SK-N-SH (cell line): ENCODE measurements around the gene PSMD8. TPM values are rescaled to one million over a fixed set of nuclear protein-coding genes. Genes with fewer than 3 reads are reported as not detected.
"Not testable (repeated sequence)": the region's sequence is repeated elsewhere in the genome, so short reads cannot be mapped to it uniquely, and the experiment has no call there.

Source experiments
- CTCF ChIA-PET: fragments of 300-600, 350-600 bp; formaldehyde crosslinking; extraction: SDS; loops from one replicate; lab custom pipeline; 2021; lab: Yijun Ruan, JAX
- POLR2A ChIA-PET: fragments of 350-600 bp; sonication (Branson Sonifier 250); formaldehyde crosslinking; extraction: SDS; loops from one replicate; lab custom pipeline; 2020; ENCODE audit warnings: antibody characterized with exemption, inconsistent platforms; lab: Yijun Ruan, JAX
- DNase-seq: peaks from one replicate; pipeline ENCODE4 v3.0.0; 2012
- H2AFZ ChIP-seq: fragments of 200-600 bp; sonication (generic); 2 replicates; pipeline ENCODE4 v1.8.1; 2016; ENCODE audit warnings: antibody characterized with exemption, mild to moderate bottlenecking, low read depth
- H3F3A ChIP-seq: fragments of 200-600 bp; sonication (generic); replicated peaks from 2 replicates; pipeline ENCODE3; 2016; ENCODE audit warnings: antibody characterized with exemption, mild to moderate bottlenecking; ENCODE audit not compliant: insufficient read depth
- H3K27ac ChIP-seq, 2 experiments: fragments of 200-500 bp in 1 of 2; fragments of 200-600 bp in 1 of 2; sonication (Bioruptor generic) in 1 of 2; sonication (generic), shearing (Covaris generic) in 1 of 2; 2 replicates each; pipeline versions ENCODE4 v1.5.1 to v1.6.1; 2014 to 2016; ENCODE audit warnings: low read depth in 2 of 2, inconsistent platforms in 1 of 2, low read length in 1 of 2, mild to moderate bottlenecking in 1 of 2, mixed read lengths in 1 of 2
- H3K27me3 ChIP-seq: fragments of 200-600 bp; sonication (generic), shearing (Covaris generic); 2 replicates; pipeline ENCODE4 v1.6.1; 2016; ENCODE audit warnings: mixed run types; ENCODE audit not compliant: insufficient read depth
- H3K36me3 ChIP-seq, 2 experiments: fragments of 200-500 bp in 1 of 2; fragments of 200-600 bp in 1 of 2; sonication (Bioruptor generic) in 1 of 2; sonication (generic) in 1 of 2; replicated peaks in 1 of 2; 2 replicates each; pipeline versions ENCODE3 to v1.5.1; 2014 to 2016; ENCODE audit warnings: low read length in 1 of 2, mild to moderate bottlenecking in 1 of 2; ENCODE audit not compliant: insufficient read depth in 2 of 2, control insufficient read depth in 1 of 2
- H3K4me1 ChIP-seq, 2 experiments: fragments of 200-500 bp in 1 of 2; fragments of 200-600 bp in 1 of 2; sonication (Bioruptor generic) in 1 of 2; sonication (generic), shearing (Covaris generic) in 1 of 2; 2 replicates each; pipeline versions ENCODE4 v1.5.1 to v1.6.1; 2014 to 2016; ENCODE audit warnings: low read depth in 1 of 2, low read length in 1 of 2, mixed run types in 1 of 2; ENCODE audit not compliant: insufficient read depth in 2 of 2, control insufficient read depth in 1 of 2
- H3K4me2 ChIP-seq: fragments of 200-600 bp; sonication (generic), shearing (Covaris generic); 2 replicates; pipeline ENCODE4 v1.6.1; 2017; ENCODE audit warnings: mixed run types
- H3K4me3 ChIP-seq, 2 experiments: fragments of 200-500 bp in 1 of 2; fragments of 200-600 bp in 1 of 2; sonication (Bioruptor generic) in 1 of 2; sonication (generic), shearing (Covaris generic) in 1 of 2; 2 replicates each; pipeline versions ENCODE4 v1.5.1 to v1.8.1; 2014 to 2016; ENCODE audit warnings: low read depth in 2 of 2, inconsistent platforms in 1 of 2, low read length in 1 of 2, mild to moderate bottlenecking in 1 of 2, mixed read lengths in 1 of 2, moderate library complexity in 1 of 2
- H3K79me2 ChIP-seq: fragments of 200-600 bp; sonication (generic); 2 replicates; pipeline ENCODE4 v1.8.1; 2017; ENCODE audit warnings: mild to moderate bottlenecking; ENCODE audit not compliant: insufficient read depth
- H3K9ac ChIP-seq: fragments of 200-600 bp; sonication (generic); 2 replicates; pipeline ENCODE4 v1.6.1; 2017; ENCODE audit warnings: mixed run types
- H3K9me2 ChIP-seq: fragments of 200-600 bp; sonication (generic); 2 replicates; pipeline ENCODE4 v1.6.1; 2017; ENCODE audit warnings: mixed run types
- H3K9me3 ChIP-seq: fragments of 200-600 bp; sonication (generic); 2 replicates; pipeline ENCODE4 v1.6.1; 2017; ENCODE audit warnings: mixed run types, mild to moderate bottlenecking, moderate library complexity
- H4K20me1 ChIP-seq: fragments of 200-600 bp; sonication (generic); 2 replicates; pipeline ENCODE4 v1.6.1; 2017; ENCODE audit warnings: mild to moderate bottlenecking, mixed run types; ENCODE audit not compliant: insufficient read depth
- EZH2phosphoT487 ChIP-seq: fragments of 200-600 bp; sonication (generic); IDR thresholded peaks from 2 replicates; pipeline ENCODE4 v1.6.1; 2017; ENCODE audit warnings: low read depth, mixed run types, mild to moderate bottlenecking, antibody characterized with exemption, moderate library complexity, borderline replicate concordance
- FOXM1 ChIP-seq: IDR thresholded peaks from 2 replicates; pipeline ENCODE4 v1.4.0; 2012; ENCODE audit warnings: low read depth, mild to moderate bottlenecking
- GABPA ChIP-seq: IDR thresholded peaks from 2 replicates; pipeline ENCODE4 v1.4.0; 2012; ENCODE audit warnings: low read depth, mild to moderate bottlenecking
- GATA2 ChIP-seq: sonication (generic); formaldehyde crosslinking; IDR thresholded peaks from 2 replicates; pipeline ENCODE4 v1.5.0; 2020; ENCODE audit warnings: mild to moderate bottlenecking, missing genetic modification reagents
- JUND ChIP-seq: IDR thresholded peaks from 2 replicates; pipeline ENCODE4 v1.4.0; 2012
- MEF2A ChIP-seq: IDR thresholded peaks from 2 replicates; pipeline ENCODE4 v1.4.0; 2012; ENCODE audit warnings: low read depth, borderline replicate concordance
- PBX3 ChIP-seq: IDR thresholded peaks from 2 replicates; pipeline ENCODE4; 2012
- POLR2AphosphoS5 ChIP-seq: IDR thresholded peaks from 2 replicates; pipeline ENCODE4 v1.6.1; 2012; ENCODE audit warnings: low read depth, low read length
- RFX5 ChIP-seq: IDR thresholded peaks from 2 replicates; pipeline ENCODE4 v1.6.1; 2012; ENCODE audit warnings: mild to moderate bottlenecking, improper control_type of control experiment, low read length
- TCF12 ChIP-seq: IDR thresholded peaks from 2 replicates; pipeline ENCODE4 v1.4.0; 2012
- TEAD4 ChIP-seq: IDR thresholded peaks from 2 replicates; pipeline ENCODE4 v1.4.0; 2012; ENCODE audit warnings: mild to moderate bottlenecking, borderline replicate concordance; ENCODE audit not compliant: insufficient read depth
- YY1 ChIP-seq: IDR thresholded peaks from 2 replicates; pipeline ENCODE4 v1.4.0; 2012; ENCODE audit warnings: low read depth, mild to moderate bottlenecking
- WGBS: methylation state at CpG from one replicate; pipeline ENCODE4 v1.1.6; 2017; ENCODE audit warnings: low lambda C conversion rate; 5-methylcytosine and 5-hydroxymethylcytosine counted together
- polyA plus RNA-seq, 3 experiments: library from polyadenylated mRNA; depleted of rRNA; stranded (reverse); fragments of >200 nt; gene quantifications; 2 replicates each; pipeline ENCODE4 v1.2.3, GENCODE V29; 2012
- TF ChIP-seq, protein P1 (sequence below): fragments of 150-350 bp; IDR thresholded peaks from 2 replicates; pipeline ENCODE4 v1.6.1; 2017; ENCODE audit warnings: antibody characterized with exemption, low read length, low read depth, borderline replicate concordance
- TF ChIP-seq, protein P2 (sequence below): IDR thresholded peaks from 2 replicates; pipeline ENCODE4 v1.4.0; 2012; ENCODE audit warnings: low read depth, borderline replicate concordance

PSMD8 gene
- polyA plus RNA-seq, 1 of the 3 experiments (the other 2 are of a cell fraction), result 400 TPM

GRCh38 chr19:38425222-38425809 is 50.9 kb downstream of the PSMD8 start:
- Histone ChIP-seq H3K9ac (no peak overlapping the region), H3K4me2 (no peak overlapping the region), H3K79me2 (no peaks in the 10 kb centered on the region), H3K9me3 (no peaks in the 10 kb centered on the region), H3K4me3 (no peak overlapping the region), H3K9me2 (no peaks in the 10 kb centered on the region), H3K27me3 (0 out of 2 replicates have a peak, but pooled peaks cover 4% of the 10 kb centered on the region), H3F3A (no peaks in the 10 kb centered on the region), H3K27ac (no peak overlapping the region), H3K4me1 (no peaks in the 10 kb centered on the region), H2AFZ (no peak overlapping the region), H3K36me3 (no peaks in the 10 kb centered on the region), H4K20me1 (no peaks in the 10 kb centered on the region)
- ChIA-PET CTCF (interaction anchor here (3.5 kb wide), 1 partner anchor 22 kb away, joined by 9 read pairs; the partner anchor contains the start of gene FAM98C), POLR2A (no interaction called here)
- TF ChIP-seq JUND, result no peak
- TF ChIP-seq, protein P1, sequence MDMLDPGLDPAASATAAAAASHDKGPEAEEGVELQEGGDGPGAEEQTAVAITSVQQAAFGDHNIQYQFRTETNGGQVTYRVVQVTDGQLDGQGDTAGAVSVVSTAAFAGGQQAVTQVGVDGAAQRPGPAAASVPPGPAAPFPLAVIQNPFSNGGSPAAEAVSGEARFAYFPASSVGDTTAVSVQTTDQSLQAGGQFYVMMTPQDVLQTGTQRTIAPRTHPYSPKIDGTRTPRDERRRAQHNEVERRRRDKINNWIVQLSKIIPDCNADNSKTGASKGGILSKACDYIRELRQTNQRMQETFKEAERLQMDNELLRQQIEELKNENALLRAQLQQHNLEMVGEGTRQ, result no peak
- no peak for TF ChIP-seq PBX3
- TF ChIP-seq TEAD4, result no peak
- TF ChIP-seq, protein P2, sequence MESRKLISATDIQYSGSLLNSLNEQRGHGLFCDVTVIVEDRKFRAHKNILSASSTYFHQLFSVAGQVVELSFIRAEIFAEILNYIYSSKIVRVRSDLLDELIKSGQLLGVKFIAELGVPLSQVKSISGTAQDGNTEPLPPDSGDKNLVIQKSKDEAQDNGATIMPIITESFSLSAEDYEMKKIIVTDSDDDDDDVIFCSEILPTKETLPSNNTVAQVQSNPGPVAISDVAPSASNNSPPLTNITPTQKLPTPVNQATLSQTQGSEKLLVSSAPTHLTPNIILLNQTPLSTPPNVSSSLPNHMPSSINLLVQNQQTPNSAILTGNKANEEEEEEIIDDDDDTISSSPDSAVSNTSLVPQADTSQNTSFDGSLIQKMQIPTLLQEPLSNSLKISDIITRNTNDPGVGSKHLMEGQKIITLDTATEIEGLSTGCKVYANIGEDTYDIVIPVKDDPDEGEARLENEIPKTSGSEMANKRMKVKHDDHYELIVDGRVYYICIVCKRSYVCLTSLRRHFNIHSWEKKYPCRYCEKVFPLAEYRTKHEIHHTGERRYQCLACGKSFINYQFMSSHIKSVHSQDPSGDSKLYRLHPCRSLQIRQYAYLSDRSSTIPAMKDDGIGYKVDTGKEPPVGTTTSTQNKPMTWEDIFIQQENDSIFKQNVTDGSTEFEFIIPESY, result no peak
- WGBS, result 49% methylated on average over 3 of the region's 7 CpGs
- DNase-seq, result no peak

DNA sequence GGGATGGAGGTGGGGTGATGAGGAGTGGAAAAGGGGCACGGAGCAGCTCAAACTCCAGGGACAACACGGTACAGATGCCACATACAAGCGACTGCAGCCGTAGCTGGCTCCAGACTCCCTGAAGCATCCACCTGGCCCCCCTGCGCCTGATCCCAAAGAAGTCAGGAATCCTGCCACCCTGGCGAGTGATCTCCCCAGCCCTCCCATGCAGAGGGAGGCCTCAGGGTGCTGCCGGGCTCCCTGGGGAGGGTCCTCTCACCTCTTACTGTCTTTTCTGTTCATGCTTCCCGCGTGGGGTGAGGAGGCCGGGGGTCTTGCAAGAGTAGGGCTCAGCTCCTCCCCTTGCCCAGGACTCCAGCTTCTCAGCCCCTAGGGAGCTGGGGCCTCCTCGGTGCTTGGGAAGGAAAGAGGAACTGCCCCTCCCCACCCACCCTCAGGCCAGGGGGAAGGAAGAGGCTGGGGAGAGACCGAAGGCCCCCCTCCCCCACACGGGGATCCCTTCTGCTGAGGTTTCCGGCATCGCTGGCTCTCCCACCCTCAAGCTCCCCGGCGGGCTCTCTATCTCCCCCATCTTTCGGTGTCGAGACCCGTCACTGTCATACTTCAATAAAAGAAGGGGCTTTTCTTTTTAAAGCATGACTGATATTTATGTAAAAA is 51.6 kb downstream of the PSMD8 start, which contains the start of gene RASGRP4:
RASGRP4 (minus strand) TSS at position 410 of the 657 bp plus-strand sequence; CDS start at position 282, 128 bp downstream.
- Histone ChIP-seq H3K9me3 (no peaks in the 10 kb centered on the region), H4K20me1 (no peaks in the 10 kb centered on the region)
- TF ChIP-seq FOXM1 (no peak), GABPA (no peak), MEF2A (no peak), TCF12 (no peak), EZH2phosphoT487 (no peak), POLR2AphosphoS5 (no peak), RFX5 (no peak), YY1 (no peak), GATA2 (no peak)
- TF ChIP-seq, all 33 proteins: peak for 0
- H2AFZ ChIP-seq, result no peak within 1 kb of the TSS
- no peak within 1 kb of the TSS for H3K27ac ChIP-seq
- no peaks in the 10 kb centered on the region for H3K36me3 ChIP-seq
- 71% methylated on average over 11 of the region's 20 CpGs for WGBS
- H3K27me3 ChIP-seq, result peaks cover 4% of the 10 kb centered on the region; the same call in 1 of the 2 replicates
- no peak within 1 kb of the TSS for H3K4me2 ChIP-seq
- no peaks in the 10 kb centered on the region for H3K79me2 ChIP-seq
- ChIA-PET POLR2A (interaction anchor here (0.6 kb wide), 1 partner anchor 10 kb away, joined by 3 read pairs; no protein-coding TSS in a partner anchor), CTCF (interaction anchor here (3.5 kb wide), 1 partner anchor 23 kb away, joined by 9 read pairs; the partner anchor contains the start of gene FAM98C)
- no peak within 1 kb of the TSS for H3K4me3 ChIP-seq
- no peaks in the 10 kb centered on the region for H3F3A ChIP-seq
- H3K9me2 ChIP-seq, result no peaks in the 10 kb centered on the region
- no peak for DNase-seq
- H3K9ac ChIP-seq, result no peak within 1 kb of the TSS
- H3K4me1 ChIP-seq, result no peaks in the 10 kb centered on the region

- H3K27ac ChIP-seq, H3K36me3 ChIP-seq, H3K27me3 ChIP-seq, H2AFZ ChIP-seq, DNase-seq, H3K79me2 ChIP-seq, H3K4me1 ChIP-seq, H4K20me1 ChIP-seq, H3K9ac ChIP-seq, H3K9me2 ChIP-seq, H3K4me2 ChIP-seq, POLR2A ChIA-PET, H3F3A ChIP-seq, H3K4me3 ChIP-seq, H3K9me3 ChIP-seq: not testable (repeated sequence)
- 71% methylated on average over 16 of the region's 17 CpGs for WGBS
- CTCF ChIA-PET, result interaction anchor here (1.0 kb wide), 1 partner anchor 25 kb away, joined by 4 read pairs; the partner anchor contains the start of gene FAM98C
Measured at GRCh38 chr19:38427035-38427677, 52.8 kb downstream of the PSMD8 start.
